CD14-positive monocyte (primary cell): Measurements from ENCODE around the gene PRPF4. TPM values are rescaled to one million over a fixed set of nuclear protein-coding genes. Genes with fewer than 3 reads are reported as not detected.

Experiments used
- DNase-seq, 3 donors: peaks; one replicate each; pipeline ENCODE4 v3.0.0-alpha.2; 2011 to 2022
- H2AFZ ChIP-seq: 2 replicates; pipeline ENCODE4 v1.6.0; 2012; ENCODE audit warnings: mild to moderate bottlenecking, low read depth, low read length, inconsistent platforms; ENCODE audit not compliant: insufficient read depth, poor library complexity, severe bottlenecking
- H3K27ac ChIP-seq, 2 donors: 1 replicate in 1 of 2; 2 replicates in 1 of 2; pipeline ENCODE4 v1.5.1; 2012 to 2013; ENCODE audit warnings: low read length in 2 of 2, control low read depth in 1 of 2, inconsistent platforms in 1 of 2, low read depth in 1 of 2, mild to moderate bottlenecking in 1 of 2
- H3K27me3 ChIP-seq, 2 donors: one replicate each; pipeline versions ENCODE4 v1.6.0 to v1.6.1; 2011 to 2013; ENCODE audit warnings: low read length in 2 of 2; ENCODE audit not compliant: control insufficient read depth in 2 of 2, insufficient read depth in 2 of 2
- H3K36me3 ChIP-seq, 2 donors: replicated peaks in 1 of 2; 1 replicate in 1 of 2; 2 replicates in 1 of 2; pipeline versions ENCODE4 v1.5.1 to v1.6.1; 2012 to 2013; ENCODE audit warnings: low read length in 2 of 2, control low read depth in 1 of 2, inconsistent platforms in 1 of 2, mild to moderate bottlenecking in 1 of 2; ENCODE audit not compliant: insufficient read depth in 2 of 2, control insufficient read depth in 1 of 2
- H3K4me1 ChIP-seq, 2 donors: 1 replicate in 1 of 2; 2 replicates in 1 of 2; pipeline versions ENCODE4 v1.5.1 to v1.6.1; 2012 to 2013; ENCODE audit warnings: low read length in 2 of 2, control low read depth in 1 of 2, inconsistent platforms in 1 of 2, mild to moderate bottlenecking in 1 of 2, moderate library complexity in 1 of 2; ENCODE audit not compliant: insufficient read depth in 2 of 2, control insufficient read depth in 1 of 2
- H3K4me2 ChIP-seq: replicated peaks from 2 replicates; pipeline ENCODE3; 2012; ENCODE audit warnings: low read length, moderate library complexity, mild to moderate bottlenecking; ENCODE audit not compliant: poor library complexity, severe bottlenecking; ENCODE audit errors: extremely low read depth
- H3K4me3 ChIP-seq, 3 experiments: fragments of 200-600 bp in 1 of 3; sonication (generic) in 1 of 3; replicated peaks in 1 of 3; 1 replicate in 2 of 3; 2 replicates in 1 of 3; pipeline ENCODE4 v1.5.1; 2011 to 2013; ENCODE audit warnings: low read length in 3 of 3, mild to moderate bottlenecking in 3 of 3, control low read depth in 2 of 3, low read depth in 2 of 3, inconsistent platforms in 1 of 3, moderate library complexity in 1 of 3
- H3K79me2 ChIP-seq: 2 replicates; pipeline ENCODE4 v1.6.0; 2012; ENCODE audit warnings: mild to moderate bottlenecking, control low read depth, inconsistent platforms, low read length, moderate library complexity; ENCODE audit not compliant: insufficient read depth
- H3K9ac ChIP-seq: 2 replicates; pipeline ENCODE4 v1.6.0; 2017; ENCODE audit warnings: low read length, mild to moderate bottlenecking; ENCODE audit not compliant: insufficient read depth, poor library complexity, severe bottlenecking
- H3K9me3 ChIP-seq, 2 donors: replicated peaks in 1 of 2; 1 replicate in 1 of 2; 2 replicates in 1 of 2; pipeline versions ENCODE4 v1.5.1 to v1.6.1; 2012 to 2013; ENCODE audit warnings: low read length in 2 of 2, control low read depth in 1 of 2; ENCODE audit not compliant: control insufficient read depth in 1 of 2, insufficient read depth in 1 of 2
- H4K20me1 ChIP-seq: 2 replicates; pipeline ENCODE4 v1.6.0; 2012; ENCODE audit warnings: mild to moderate bottlenecking, low read length, control low read depth, moderate library complexity; ENCODE audit not compliant: insufficient read depth
- H3K27ac Mint-ChIP-seq, 7 donors: one replicate each; pipeline ENCODE4 v1.8.0; 2020; ENCODE audit warnings: mild to moderate bottlenecking in 7 of 7, mixed read lengths in 7 of 7, moderate library complexity in 6 of 7, inconsistent platforms in 2 of 7
- H3K27me3 Mint-ChIP-seq, 3 donors: one replicate each; pipeline ENCODE4 v1.8.0; 2021 to 2022; ENCODE audit warnings: low read depth in 3 of 3, mild to moderate bottlenecking in 3 of 3, mixed read lengths in 3 of 3, moderate library complexity in 3 of 3, inconsistent platforms in 1 of 3
- H3K36me3 Mint-ChIP-seq, 2 donors: one replicate each; pipeline ENCODE4 v1.8.0; 2020; ENCODE audit warnings: mixed read lengths in 2 of 2, inconsistent platforms in 1 of 2, mild to moderate bottlenecking in 1 of 2
- H3K4me1 Mint-ChIP-seq: one replicate; pipeline ENCODE4 v1.8.0; 2020; ENCODE audit warnings: mild to moderate bottlenecking, mixed read lengths
- H3K4me3 Mint-ChIP-seq, 2 donors: one replicate each; pipeline ENCODE4 v1.8.0; 2020; ENCODE audit warnings: mild to moderate bottlenecking in 2 of 2, mixed read lengths in 2 of 2, moderate library complexity in 1 of 2
- H3K9me3 Mint-ChIP-seq, 7 donors: one replicate each; pipeline ENCODE4 v1.8.0; 2020 to 2022; ENCODE audit warnings: mixed read lengths in 7 of 7, mild to moderate bottlenecking in 6 of 7, moderate library complexity in 6 of 7, inconsistent platforms in 2 of 7
- CTCF ChIP-seq: fragments of 200-600 bp; IDR thresholded peaks from one replicate; pipeline ENCODE4 v1.8.0; 2022; ENCODE audit warnings: antibody characterized with exemption, mild to moderate bottlenecking
- WGBS: methylation state at CpG from one replicate; pipeline ENCODE4 v1.1.5; 2013; ENCODE audit warnings: missing lambda C conversion rate; ENCODE audit not compliant: insufficient coverage; 5-methylcytosine and 5-hydroxymethylcytosine counted together
- intact Hi-C, 2 donors: fragments of 100-400 bp; cut with micrococcal nuclease; formaldehyde crosslinking; loops; one replicate each; pipeline versions ENCODE4 v1.15.0 to v1.15.1; 2023
- polyA plus RNA-seq, 3 donors: library from polyadenylated mRNA; depleted of rRNA in 1 of 3; unstranded in 2 of 3; stranded (reverse) in 1 of 3; fragments of 300-500 nt in 2 of 3; fragments of >200 nt in 1 of 3; fragmentation: Illumina TruSeq in 2 of 3; gene quantifications; 1 replicate in 2 of 3; 2 replicates in 1 of 3; pipeline ENCODE4 v1.2.3, GENCODE V29; 2012 to 2021

PRPF4 gene
- polyA plus RNA-seq, 3 donors: 13.0 to 23.8 (median 22.1) TPM

GRCh38 chr9:113311961-113312360 lies 36.5 kb downstream of the PRPF4 start:
- intact Hi-C loops: no loop called here
- peaks cover 0 to 2% (median 0%) of the 10 kb centered on the region in 7 donors for H3K9me3 Mint-ChIP-seq

GRCh38 chr9:113313261-113313660 lies 37.8 kb downstream of the PRPF4 start:
- Histone ChIP-seq H3K9ac (no peak overlapping the region), H3K27me3 (no peaks in the 10 kb centered on the region), H3K4me1 (no peaks in the 10 kb centered on the region), H3K79me2 (no peaks in the 10 kb centered on the region), H3K9me3 (no peaks in the 10 kb centered on the region), H3K27ac (no peak overlapping the region), H2AFZ (no peak overlapping the region), H3K4me2 (no peak overlapping the region), H3K4me3 (no peak overlapping the region), H4K20me1 (no peaks in the 10 kb centered on the region), H3K36me3 (no peaks in the 10 kb centered on the region)
- no peak overlapping the region for H3K27ac Mint-ChIP-seq
- no peak for TF ChIP-seq CTCF
- no peaks in the 10 kb centered on the region for H3K27me3 Mint-ChIP-seq
- peaks cover 0 to 2% (median 0%) of the 10 kb centered on the region in 7 donors for H3K9me3 Mint-ChIP-seq
- H3K4me1 Mint-ChIP-seq: no peaks in the 10 kb centered on the region
- no peak overlapping the region for H3K4me3 Mint-ChIP-seq
- 100% methylated on average over 2 of the region's 5 CpGs for WGBS
- H3K36me3 Mint-ChIP-seq: no peaks in the 10 kb centered on the region
- no peak for DNase-seq
- intact Hi-C loops: no loop called here

More at GRCh38 chr9:113311961-113312360, 36.5 kb downstream of the PRPF4 start:
- H3K9me3 ChIP-seq: no peaks in the 10 kb centered on the region
- no peaks in the 10 kb centered on the region for H3K36me3 Mint-ChIP-seq
- H3K27ac Mint-ChIP-seq: peak overlapping the region in 1 of 7 donors; percentile 46
- H4K20me1 ChIP-seq: no peaks in the 10 kb centered on the region
- no peak overlapping the region for H3K4me3 Mint-ChIP-seq
- H3K4me1 Mint-ChIP-seq: no peaks in the 10 kb centered on the region
- TF ChIP-seq CTCF: no peak
- peak overlapping the region; percentile 17 for H2AFZ ChIP-seq
- no peaks in the 10 kb centered on the region for H3K4me1 ChIP-seq
- WGBS: no CpG with 5 or more reads among the region's 3 CpGs
- no peak for DNase-seq
- H3K27ac ChIP-seq: no peak overlapping the region
- no peaks in the 10 kb centered on the region for H3K36me3 ChIP-seq
- no peak overlapping the region for H3K4me2 ChIP-seq
- no peaks in the 10 kb centered on the region for H3K79me2 ChIP-seq
- no peak overlapping the region for H3K9ac ChIP-seq
- peaks cover 0 to 2% (median 0%) of the 10 kb centered on the region in 3 donors for H3K27me3 Mint-ChIP-seq
- no peaks in the 10 kb centered on the region for H3K27me3 ChIP-seq
- no peak overlapping the region for H3K4me3 ChIP-seq
